Glomerular visceral epithelial cell (primary cell): ENCODE measurements around the gene NOL7.

Source experiments
- DNase-seq: peaks from one replicate; pipeline ENCODE4 v3.0.0-alpha.2; 2016; ENCODE audit errors: extremely low spot score

Gene NOL7

DNA sequence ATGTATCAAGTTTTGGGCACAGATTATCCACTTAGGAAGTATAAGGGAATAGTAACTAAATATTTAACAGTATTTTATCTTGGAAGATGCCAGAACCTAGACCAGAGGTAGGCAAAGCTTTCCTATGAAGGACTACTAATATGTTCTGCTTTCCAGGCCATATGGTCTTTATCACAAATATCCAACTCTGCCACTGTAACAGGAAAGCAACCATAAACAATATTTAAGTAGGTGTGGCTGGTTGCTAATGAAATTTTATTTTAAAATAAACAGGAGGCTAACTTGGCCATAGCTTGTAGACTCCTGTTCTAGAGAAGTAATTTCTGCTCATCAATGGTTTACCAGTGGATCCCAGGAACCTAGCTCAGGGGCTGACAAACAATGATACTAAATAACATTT is 39.4 kb downstream of the NOL7 start:
- no peak for DNase-seq

DNA sequence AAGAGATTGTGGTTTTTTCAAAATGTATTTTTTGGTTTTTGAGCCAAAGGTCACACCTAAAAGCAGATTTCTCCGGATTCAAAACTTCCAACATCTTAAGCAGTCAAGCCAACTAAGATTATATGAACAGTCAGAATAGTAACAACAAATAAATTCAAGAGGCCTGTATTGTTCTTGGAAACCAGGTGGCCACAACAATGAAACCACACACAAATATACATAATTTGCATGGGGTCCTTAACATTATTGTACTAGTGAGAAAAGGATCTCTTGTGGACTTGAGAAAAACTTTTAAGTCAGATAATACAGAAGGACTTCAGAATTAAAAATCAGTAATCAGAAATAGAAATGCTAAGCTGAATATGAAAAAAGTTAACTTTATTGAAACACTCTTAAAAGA is 40.6 kb downstream of the NOL7 start:
- DNase-seq = no peak

DNA sequence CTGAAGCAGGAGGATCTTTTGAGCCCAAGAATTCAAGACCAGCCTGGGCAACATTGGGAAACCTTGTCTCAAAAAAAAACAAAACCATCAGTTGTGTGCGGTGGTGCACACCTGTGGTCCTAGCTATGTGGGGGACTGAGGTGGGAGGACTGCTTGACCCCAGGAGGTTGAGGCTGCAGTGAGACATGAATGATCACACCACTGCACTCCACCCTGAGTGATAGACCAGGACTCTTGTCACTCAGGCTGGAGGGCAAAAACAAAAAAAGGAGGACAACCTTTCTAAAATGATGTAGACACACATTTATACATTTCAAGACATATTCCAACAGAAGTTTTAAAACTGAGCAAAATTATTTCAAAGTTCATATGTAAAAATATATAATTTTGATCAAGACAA is 45.1 kb downstream of the NOL7 start:
- no peak for DNase-seq

DNA sequence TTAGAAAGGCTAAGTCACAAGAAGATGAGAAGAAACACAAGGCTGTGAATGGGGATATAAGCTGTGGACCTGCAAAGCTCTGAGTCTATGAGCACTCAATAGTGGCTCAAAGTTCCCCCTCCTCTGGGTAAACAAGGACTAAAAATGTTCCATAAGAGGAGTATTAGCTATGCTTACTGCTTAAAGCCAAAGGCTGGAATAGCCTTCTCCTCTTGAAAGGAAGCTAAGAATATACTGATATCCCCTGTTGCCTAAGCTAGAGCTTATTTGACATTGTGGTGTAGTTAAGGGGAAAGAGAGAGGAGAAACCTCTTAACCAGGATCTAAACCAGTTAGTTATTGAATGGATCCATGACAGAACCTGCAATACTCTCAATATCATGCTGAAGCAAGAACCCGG is 45.8 kb downstream of the NOL7 start:
- no peak for DNase-seq

DNA sequence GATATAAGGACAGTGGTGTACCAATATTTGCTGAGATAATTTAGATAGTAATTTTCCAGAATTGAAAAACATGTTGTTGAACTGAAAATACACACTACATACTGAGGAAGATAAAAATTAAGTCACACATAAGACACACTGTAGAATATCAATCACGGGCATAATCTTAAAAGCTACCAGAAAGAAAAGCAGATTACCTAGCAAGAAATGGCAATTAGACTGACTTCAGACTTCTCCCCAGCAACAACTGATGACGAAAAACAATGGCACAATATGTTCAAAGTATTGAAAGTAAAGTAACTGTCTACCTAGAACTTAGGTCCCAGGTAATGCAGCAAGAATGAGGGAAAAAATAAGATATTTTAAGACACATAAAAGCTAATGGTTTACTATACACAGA is 46.5 kb downstream of the NOL7 start:
- DNase-seq = no peak

DNA sequence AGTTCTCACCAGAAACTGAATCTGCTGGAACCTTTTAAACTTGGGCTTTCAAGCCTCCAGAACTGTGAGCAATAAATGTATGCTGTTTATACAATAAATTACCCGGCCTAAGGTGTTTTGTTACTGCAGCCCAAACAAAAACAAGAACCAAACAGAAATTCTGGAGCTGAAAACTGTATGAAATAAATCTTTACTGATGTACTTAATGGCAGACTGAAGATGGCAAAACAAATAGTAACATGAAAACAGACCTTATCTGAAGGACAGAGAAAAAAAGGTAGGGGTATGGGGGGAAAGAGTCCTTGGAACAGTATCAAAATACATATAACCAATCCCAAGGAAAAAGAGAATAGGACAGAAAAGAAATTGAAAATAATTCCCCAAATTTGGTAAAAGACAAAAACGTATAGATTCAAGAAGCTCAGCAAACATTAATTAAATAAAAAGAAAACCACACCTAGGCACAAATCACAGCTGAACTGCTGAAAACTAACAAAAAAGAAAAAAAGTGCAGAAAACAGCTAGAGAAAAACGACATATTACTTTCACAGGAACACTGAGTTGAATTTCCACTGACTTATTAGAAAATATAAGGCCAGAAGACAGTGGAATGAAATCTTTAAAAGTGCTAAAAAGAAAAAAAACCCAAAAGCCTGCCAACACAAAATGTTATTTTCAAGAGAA is 47.7 kb downstream of the NOL7 start:
- no peak for DNase-seq

DNA sequence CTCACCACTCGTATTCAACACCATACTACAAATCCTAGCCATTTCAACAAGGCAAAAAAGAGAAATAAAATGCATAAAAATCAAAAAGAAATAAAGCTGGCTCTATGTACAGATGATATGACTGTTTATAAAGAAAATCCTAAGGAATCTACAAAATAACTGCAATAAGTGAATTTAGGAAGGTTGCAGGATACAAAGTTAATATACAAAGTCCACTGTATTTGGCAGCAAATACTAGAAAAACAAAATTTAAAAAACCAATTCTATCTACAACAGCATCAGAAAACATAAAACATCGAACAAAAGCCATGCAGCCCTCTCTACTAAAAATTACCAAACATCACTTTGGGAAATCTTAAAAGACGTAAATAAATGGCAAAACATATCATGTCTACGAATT is 48.9 kb downstream of the NOL7 start:
- no peak for DNase-seq

DNA sequence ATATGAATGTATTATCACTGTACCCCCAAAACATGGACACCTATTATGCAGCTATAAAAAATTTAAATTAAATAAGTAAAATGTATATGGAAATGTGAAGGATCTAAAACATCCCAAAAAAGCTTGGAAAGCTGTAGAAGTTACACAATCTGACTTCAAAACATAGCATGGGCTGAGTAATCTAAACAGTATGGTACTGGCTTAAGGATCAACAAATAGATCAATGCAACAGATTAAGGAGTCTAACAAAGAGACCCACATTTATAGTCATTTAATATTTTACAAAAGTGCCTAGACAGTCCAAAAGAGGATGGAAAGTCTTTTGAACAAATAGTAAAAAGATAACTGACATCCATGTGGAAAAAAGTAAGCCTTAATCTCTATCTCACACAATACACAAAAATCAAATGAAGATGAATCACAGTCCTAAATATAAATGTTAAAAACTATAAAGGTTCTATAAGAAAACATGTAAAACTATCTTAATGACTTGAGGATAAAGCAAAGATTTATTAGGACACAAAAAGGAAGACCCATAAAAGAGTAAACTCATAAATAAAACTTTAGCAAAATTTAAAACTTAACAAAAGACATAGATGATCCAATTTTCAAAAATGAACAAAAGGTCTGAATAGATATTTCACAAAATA is 49.7 kb downstream of the NOL7 start:
- no peak for DNase-seq

DNA sequence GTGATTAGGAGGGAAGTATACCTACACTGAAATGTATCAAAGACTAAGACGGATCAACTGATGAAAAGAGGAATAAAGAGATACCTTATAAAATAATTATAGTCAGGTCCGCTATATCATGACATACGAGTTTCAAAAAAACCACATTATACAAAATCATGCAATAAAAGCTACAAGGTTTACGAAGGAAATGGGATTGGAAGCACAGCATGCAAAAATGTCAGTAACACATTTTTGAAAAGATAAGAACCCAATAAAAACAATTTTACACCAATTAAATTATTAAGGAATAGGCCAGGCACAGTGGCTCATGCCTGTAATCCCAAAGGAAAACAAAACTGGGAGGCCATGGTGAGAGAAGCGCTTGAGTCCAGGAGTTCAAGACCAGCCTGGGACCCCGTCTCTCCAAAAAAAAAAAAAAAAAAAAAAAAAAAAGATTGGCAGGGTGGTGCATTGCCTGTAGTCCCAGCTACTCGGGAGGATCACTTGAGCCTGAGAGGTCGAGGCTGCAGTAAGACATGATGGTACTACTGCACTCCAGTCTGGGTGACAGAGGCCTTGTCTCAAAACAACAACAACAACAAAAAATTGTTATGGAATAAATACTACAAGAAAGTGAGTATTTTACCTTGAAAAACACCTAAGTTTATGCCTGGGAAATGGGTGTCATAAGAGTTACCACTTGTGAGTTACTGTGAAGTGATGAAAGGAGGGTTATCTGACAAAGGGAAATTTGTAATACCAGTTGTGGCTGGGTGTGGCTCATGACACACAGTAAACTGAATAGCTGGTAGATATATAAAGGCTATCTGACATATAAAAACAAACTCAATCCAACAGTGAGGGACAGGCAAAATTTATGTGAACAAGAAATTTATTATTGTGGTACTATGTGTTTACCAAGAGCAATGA is 51.3 kb downstream of the NOL7 start:
- DNase-seq = no peak

DNA sequence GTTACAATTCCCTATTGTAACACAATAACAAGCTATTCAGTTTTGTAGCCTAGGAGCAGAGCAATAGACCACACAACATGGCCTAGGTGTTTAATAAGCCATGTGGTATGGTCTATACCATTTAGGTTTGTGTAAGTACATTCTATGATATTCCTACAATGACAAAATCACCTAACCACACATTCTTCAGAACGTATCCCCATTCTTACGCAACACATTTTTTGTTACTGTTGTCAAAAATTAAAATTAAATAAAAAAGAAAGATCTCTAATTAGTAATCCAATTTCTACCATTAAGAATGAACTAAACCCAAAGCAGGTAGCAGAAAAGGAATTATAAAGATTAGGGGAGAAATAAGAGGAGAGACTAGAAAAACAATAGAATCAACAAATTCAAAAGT is 52.5 kb downstream of the NOL7 start:
- no peak for DNase-seq

DNA sequence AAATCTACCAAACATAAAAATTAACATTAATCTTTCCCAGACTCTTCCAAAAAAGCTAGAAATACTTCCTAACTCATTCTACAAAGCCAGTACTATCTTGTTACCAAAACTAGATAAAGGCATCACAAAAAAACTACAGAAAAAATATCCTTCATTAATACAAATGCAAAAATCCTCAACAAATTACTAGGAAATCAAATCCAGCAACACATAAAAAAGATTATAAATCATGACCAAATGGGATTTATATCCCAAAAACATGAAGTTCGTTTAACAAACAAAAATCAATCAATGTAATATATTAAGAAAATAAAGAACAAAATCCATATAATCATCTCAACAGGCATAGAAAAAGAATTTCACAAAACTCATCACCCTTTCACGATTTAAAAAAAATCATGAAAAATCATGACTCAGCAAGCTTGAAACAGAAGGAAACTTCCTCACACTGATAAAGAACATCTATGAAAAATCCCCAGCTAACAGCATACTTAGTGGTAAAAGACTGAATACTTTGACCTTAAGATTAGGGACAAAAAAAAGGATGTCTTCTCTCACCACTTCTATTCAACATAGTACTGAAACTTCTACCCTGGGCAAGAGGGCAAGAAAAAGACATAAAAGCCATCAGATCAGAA is 53.3 kb downstream of the NOL7 start:
- no peak for DNase-seq

DNA sequence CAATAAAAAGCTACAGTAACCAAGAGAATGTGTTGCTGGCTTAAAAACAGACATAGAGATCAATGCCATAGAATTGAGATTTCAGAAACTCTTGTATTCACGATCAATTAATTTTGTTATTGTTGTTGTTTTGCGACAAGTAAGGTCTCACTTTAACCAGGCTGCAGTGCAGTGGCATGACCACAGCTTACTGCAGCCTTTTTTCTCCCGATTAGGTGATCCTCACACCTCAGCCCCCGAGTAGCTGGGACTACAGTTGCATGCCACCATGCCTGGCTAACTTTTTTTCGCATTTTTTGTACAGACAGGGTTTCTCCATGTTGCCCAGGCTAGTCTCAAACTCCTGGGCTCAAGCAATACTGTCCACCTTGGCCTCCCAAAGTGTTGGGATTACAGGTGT is 54.3 kb downstream of the NOL7 start:
- no peak for DNase-seq
